ENCODE results near the gene ABL1. TPM values are rescaled to one million over a fixed set of nuclear protein-coding genes. Genes with fewer than 3 reads are reported as not detected.

ABL1 gene
- total RNA-seq, 1 donor from 2014 or later, result 48.2 TPM

GRCh38 chr9:130870491-130871381 lies 35.7 kb downstream of the ABL1 start:
- DNase-seq (ENCODE audit: low spot score), result no peak

GRCh38 chr9:130871395-130872062 lies 36.5 kb downstream of the ABL1 start:
- DNase-seq (ENCODE audit: low spot score), result no peak

- DNase-seq (ENCODE audit: low spot score), result no peak
Measured at GRCh38 chr9:130872093-130872492, 37.0 kb downstream of the ABL1 start.

GRCh38 chr9:130872508-130872907 lies 37.5 kb downstream of the ABL1 start:
- no peak for DNase-seq (ENCODE audit: low spot score)

- no peak for DNase-seq (ENCODE audit: low spot score)
Measured at GRCh38 chr9:130872912-130873503, 38.0 kb downstream of the ABL1 start.

GRCh38 chr9:130873966-130874365 lies 38.9 kb downstream of the ABL1 start:
- no peak for DNase-seq (ENCODE audit: low spot score)

- no peak for DNase-seq (ENCODE audit: low spot score)
Measured at GRCh38 chr9:130874783-130875182, 39.7 kb downstream of the ABL1 start.

GRCh38 chr9:130877300-130877699 lies 42.2 kb downstream of the ABL1 start:
- DNase-seq (ENCODE audit: low spot score), result no peak

- DNase-seq (ENCODE audit: low spot score), result no peak
Measured at GRCh38 chr9:130878295-130878694, 43.2 kb downstream of the ABL1 start.

GRCh38 chr9:130879863-130880411 lies 44.9 kb downstream of the ABL1 start:
- DNase-seq (ENCODE audit: low spot score), result no peak

GRCh38 chr9:130880599-130881220 lies 45.7 kb downstream of the ABL1 start:
- DNase-seq (ENCODE audit: low spot score), result no peak

GRCh38 chr9:130881516-130881915 lies 46.5 kb downstream of the ABL1 start:
- no peak for DNase-seq (ENCODE audit: low spot score)

GRCh38 chr9:130882696-130883225 lies 47.7 kb downstream of the ABL1 start:
- DNase-seq (ENCODE audit: low spot score), result no peak

GRCh38 chr9:130883479-130883878 lies 48.4 kb downstream of the ABL1 start:
- no peak for DNase-seq (ENCODE audit: low spot score)

- no peak for DNase-seq (ENCODE audit: low spot score)
Measured at GRCh38 chr9:130884111-130884531, 49.1 kb downstream of the ABL1 start.

- DNase-seq (ENCODE audit: low spot score), result no peak
Measured at GRCh38 chr9:130884542-130885483, 49.8 kb downstream of the ABL1 start.

GRCh38 chr9:130885484-130886375 lies 50.7 kb downstream of the ABL1 start:
- no peak for DNase-seq (ENCODE audit: low spot score)

GRCh38 chr9:130886981-130887380 lies 51.9 kb downstream of the ABL1 start:
- no peak for DNase-seq (ENCODE audit: low spot score)

GRCh38 chr9:130887494-130888144 lies 52.6 kb downstream of the ABL1 start:
- no peak for DNase-seq (ENCODE audit: low spot score)

Measured in umbilical cord (tissue), 2 donors.